PC-3 (cell line): Measurements from ENCODE around the gene DCLRE1B. TPM values are rescaled to one million over a fixed set of nuclear protein-coding genes. Genes with fewer than 3 reads are reported as not detected.

ENCODE experiments used
- ATAC-seq: fragments of 200-7000 bp; cut with Tn5 transposase; 2 replicates; pipeline ENCODE4 v1.9.1; 2020; ENCODE audit warnings: mild to moderate bottlenecking, moderate library complexity
- BruUV-seq: library from RNA; stranded (reverse); fragments of 400-500 nt; replicated peaks from 2 replicates; lab custom pipeline; 2021; lab: Mats Ljungman, UMichigan
- CTCF ChIA-PET: fragments of 300-600 bp; sonication (Branson Sonifier 250); formaldehyde crosslinking; loops from one replicate; lab custom pipeline; 2022; ENCODE audit warnings: antibody characterized with exemption; lab: Charles Lee
- POLR2A ChIA-PET: fragments of 300-600 bp; sonication (Branson Sonifier 250); formaldehyde crosslinking; loops from one replicate; lab custom pipeline; 2022; ENCODE audit warnings: antibody characterized with exemption; ENCODE audit not compliant: unreplicated experiment; lab: Charles Lee
- DNase-seq: peaks from one replicate; pipeline ENCODE4 v3.0.0-alpha.2; 2015
- H2AFZ ChIP-seq: fragments of 300-600 bp; sonication (generic); 2 replicates; pipeline ENCODE4 v1.6.0; 2016; ENCODE audit warnings: antibody characterized with exemption, low read length
- H3F3A ChIP-seq: fragments of 300-600 bp; sonication (generic); one replicate; pipeline ENCODE4 v1.6.0; 2017; ENCODE audit warnings: antibody characterized with exemption, low read length, control low read depth, mild to moderate bottlenecking; ENCODE audit not compliant: unreplicated experiment
- H3K27ac ChIP-seq: fragments of 300-600 bp; sonication (generic); 2 replicates; pipeline ENCODE4 v1.5.1; 2016; ENCODE audit warnings: mild to moderate bottlenecking, low read length
- H3K27me3 ChIP-seq: fragments of 300-600 bp; sonication (generic); 2 replicates; pipeline ENCODE4 v1.6.1; 2016; ENCODE audit warnings: low read length, mixed read lengths
- H3K36me3 ChIP-seq: fragments of 300-600 bp; sonication (generic); 2 replicates; pipeline ENCODE4 v1.6.1; 2016; ENCODE audit warnings: low read depth, mixed run types, low read length, mixed read lengths
- H3K4me1 ChIP-seq: fragments of 300-600 bp; sonication (generic); 2 replicates; pipeline ENCODE4 v1.5.1; 2016; ENCODE audit warnings: low read length; ENCODE audit not compliant: insufficient read depth
- H3K4me2 ChIP-seq: fragments of 300-600 bp; sonication (generic); 2 replicates; pipeline ENCODE4 v1.6.0; 2016; ENCODE audit warnings: low read length
- H3K4me3 ChIP-seq: fragments of 300-600 bp; sonication (generic); 2 replicates; pipeline ENCODE4 v1.5.1; 2016; ENCODE audit warnings: mild to moderate bottlenecking, low read length, mixed read lengths
- H3K79me2 ChIP-seq: fragments of 300-600 bp; sonication (generic); 2 replicates; pipeline ENCODE4 v1.6.1; 2017; ENCODE audit warnings: low read length, mixed read lengths
- H3K9ac ChIP-seq: fragments of 300-600 bp; sonication (generic); 2 replicates; pipeline ENCODE4 v1.6.0; 2016; ENCODE audit warnings: mild to moderate bottlenecking, low read length
- H3K9me2 ChIP-seq: fragments of 300-600 bp; sonication (generic); replicated peaks from 2 replicates; pipeline ENCODE4 v1.6.1; 2016; ENCODE audit warnings: mixed run types, low read length, mixed read lengths
- H3K9me3 ChIP-seq: fragments of 300-600 bp; sonication (generic); 2 replicates; pipeline ENCODE4 v1.6.1; 2016; ENCODE audit warnings: low read length, mixed read lengths
- H4K20me1 ChIP-seq: fragments of 300-600 bp; sonication (generic); 2 replicates; pipeline ENCODE4 v1.6.1; 2016; ENCODE audit warnings: low read length, mixed read lengths
- EZH2 ChIP-seq: fragments of 300-600 bp; sonication (generic); IDR thresholded peaks from one replicate; pipeline ENCODE4 v1.6.1; 2017; ENCODE audit warnings: antibody characterized with exemption, mild to moderate bottlenecking, low read length; ENCODE audit not compliant: unreplicated experiment
- EZH2phosphoT487 ChIP-seq: fragments of 300-600 bp; sonication (generic); IDR thresholded peaks from 2 replicates; pipeline ENCODE4 v1.6.1; 2018; ENCODE audit warnings: mild to moderate bottlenecking, antibody characterized with exemption, low read length, borderline replicate concordance
- intact Hi-C: fragments of 100-400 bp; cut with micrococcal nuclease; formaldehyde crosslinking; loops from 2 replicates; pipeline ENCODE4 v1.9.0; 2023
- total RNA-seq: library from RNA; depleted of rRNA; stranded (reverse); fragments of >200 nt; gene quantifications from 2 replicates; pipeline ENCODE4 v1.2.3, GENCODE V29; 2014
- TF ChIP-seq, protein P1 (sequence below): fragments of 300-600 bp; sonication (generic); conservative IDR thresholded peaks from 2 replicates; pipeline ENCODE4 v1.5.1; 2017; ENCODE audit warnings: antibody characterized with exemption, low read depth, mild to moderate bottlenecking, low read length

DCLRE1B gene
- total RNA-seq, 1 experiment from 2014 or later = 12.6 TPM

DNA sequence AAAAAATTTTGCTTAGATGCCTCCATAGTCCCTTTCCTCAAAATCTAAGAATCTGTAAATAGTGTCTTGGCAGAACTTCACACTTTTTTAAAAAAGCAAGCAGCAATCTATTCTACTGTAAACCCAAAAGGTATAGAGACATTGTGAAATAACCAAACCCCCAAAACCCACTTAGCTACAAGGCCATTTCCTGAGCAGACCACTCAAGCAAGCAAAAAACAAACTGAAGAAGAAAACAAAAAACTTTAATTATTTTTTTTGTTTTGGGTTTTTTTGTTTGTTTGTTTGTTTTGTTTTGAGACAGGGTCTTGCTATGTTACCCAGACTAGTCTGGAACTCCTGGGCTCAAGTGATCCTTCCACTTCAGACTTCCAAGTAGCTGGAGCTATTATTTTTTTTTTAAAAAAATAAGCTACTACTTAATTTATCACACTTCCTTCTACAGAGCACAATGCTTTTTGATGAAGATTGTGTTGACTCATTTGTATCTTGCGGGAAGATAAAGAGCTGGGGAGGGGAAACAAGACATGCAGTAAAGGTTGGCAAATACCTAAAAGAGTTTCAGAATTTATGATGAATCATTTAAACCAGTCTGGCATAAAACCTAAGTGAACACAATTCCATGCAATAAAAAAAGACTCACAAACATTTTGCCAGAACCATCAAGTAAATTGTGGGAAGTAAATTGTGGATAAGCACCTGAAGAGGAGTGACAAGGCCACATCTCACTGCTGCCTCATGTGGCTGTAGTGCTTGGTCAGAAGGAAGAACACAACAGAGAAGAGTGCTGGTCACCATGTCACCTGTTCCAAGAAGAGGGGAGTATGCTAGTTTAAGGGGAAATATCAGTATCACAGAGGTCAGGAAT, 30.9 kb upstream of the DCLRE1B start:
- peaks cover 20% of the 10 kb centered on the region for H3K4me1 ChIP-seq
- H3K79me2 ChIP-seq = no peaks in the 10 kb centered on the region
- peak; percentile 61 for DNase-seq
- no TSS peak for BruUV-seq
- H3K4me2 ChIP-seq = no peak overlapping the region
- no peak overlapping the region for H2AFZ ChIP-seq
- peak overlapping the region; percentile 4; the same call in 1 of the 2 replicates for H3K27ac ChIP-seq
- ATAC-seq = peak; percentile 81
- no peaks in the 10 kb centered on the region for H3K9me2 ChIP-seq
- ChIA-PET CTCF (no interaction called here), POLR2A (no interaction called here)
- H3K9ac ChIP-seq = no peak overlapping the region
- intact Hi-C loops = no loop called here
- no peaks in the 10 kb centered on the region for H3K27me3 ChIP-seq
- no peaks in the 10 kb centered on the region for H3K9me3 ChIP-seq
- TF ChIP-seq EZH2 (no peak), EZH2phosphoT487 (no peak)
- TF ChIP-seq, protein P1, sequence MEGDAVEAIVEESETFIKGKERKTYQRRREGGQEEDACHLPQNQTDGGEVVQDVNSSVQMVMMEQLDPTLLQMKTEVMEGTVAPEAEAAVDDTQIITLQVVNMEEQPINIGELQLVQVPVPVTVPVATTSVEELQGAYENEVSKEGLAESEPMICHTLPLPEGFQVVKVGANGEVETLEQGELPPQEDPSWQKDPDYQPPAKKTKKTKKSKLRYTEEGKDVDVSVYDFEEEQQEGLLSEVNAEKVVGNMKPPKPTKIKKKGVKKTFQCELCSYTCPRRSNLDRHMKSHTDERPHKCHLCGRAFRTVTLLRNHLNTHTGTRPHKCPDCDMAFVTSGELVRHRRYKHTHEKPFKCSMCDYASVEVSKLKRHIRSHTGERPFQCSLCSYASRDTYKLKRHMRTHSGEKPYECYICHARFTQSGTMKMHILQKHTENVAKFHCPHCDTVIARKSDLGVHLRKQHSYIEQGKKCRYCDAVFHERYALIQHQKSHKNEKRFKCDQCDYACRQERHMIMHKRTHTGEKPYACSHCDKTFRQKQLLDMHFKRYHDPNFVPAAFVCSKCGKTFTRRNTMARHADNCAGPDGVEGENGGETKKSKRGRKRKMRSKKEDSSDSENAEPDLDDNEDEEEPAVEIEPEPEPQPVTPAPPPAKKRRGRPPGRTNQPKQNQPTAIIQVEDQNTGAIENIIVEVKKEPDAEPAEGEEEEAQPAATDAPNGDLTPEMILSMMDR = peak; percentile 66
- H3F3A ChIP-seq = no peaks in the 10 kb centered on the region
- H3K36me3 ChIP-seq = no peaks in the 10 kb centered on the region
- no peaks in the 10 kb centered on the region for H4K20me1 ChIP-seq
- no peak overlapping the region for H3K4me3 ChIP-seq

DNA sequence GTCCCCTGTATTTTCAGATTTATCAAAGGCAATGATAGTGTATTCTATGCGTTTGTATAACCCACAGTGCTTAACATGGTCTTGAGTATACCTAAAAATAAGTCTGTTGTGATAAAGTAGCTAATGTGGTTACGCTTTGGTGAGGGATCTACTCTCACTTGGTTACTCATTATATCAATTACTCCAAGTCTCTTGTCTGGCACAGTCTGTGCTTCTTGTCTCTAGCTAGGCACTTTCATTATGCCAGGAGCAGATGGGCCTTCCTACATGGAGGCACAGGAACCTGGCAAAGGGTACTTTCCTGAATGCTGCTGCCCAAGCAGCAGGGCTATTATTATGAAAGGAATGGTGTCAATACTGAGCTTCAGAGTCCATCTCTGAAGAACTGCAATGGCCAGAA, 29.4 kb upstream of the DCLRE1B start:
- no peak for TF ChIP-seq EZH2
- no peak for TF ChIP-seq EZH2phosphoT487
- TF ChIP-seq, protein P1 = no peak
- peaks cover 20% of the 10 kb centered on the region for H3K4me1 ChIP-seq
- ChIA-PET POLR2A (no interaction called here), CTCF (no interaction called here)
- H3K27me3 ChIP-seq = no peaks in the 10 kb centered on the region
- BruUV-seq = no TSS peak
- no peak overlapping the region for H2AFZ ChIP-seq
- H3K4me3 ChIP-seq = no peak overlapping the region
- H3K9ac ChIP-seq = no peak overlapping the region
- no peaks in the 10 kb centered on the region for H3K9me3 ChIP-seq
- H3K36me3 ChIP-seq = no peaks in the 10 kb centered on the region
- no peaks in the 10 kb centered on the region for H4K20me1 ChIP-seq
- no peak overlapping the region for H3K4me2 ChIP-seq
- H3K79me2 ChIP-seq = no peaks in the 10 kb centered on the region
- no peaks in the 10 kb centered on the region for H3F3A ChIP-seq
- H3K9me2 ChIP-seq = no peaks in the 10 kb centered on the region
- ATAC-seq (no peak), DNase-seq (no peak)
- H3K27ac ChIP-seq = no peak overlapping the region
- intact Hi-C loops = no loop called here

DNA sequence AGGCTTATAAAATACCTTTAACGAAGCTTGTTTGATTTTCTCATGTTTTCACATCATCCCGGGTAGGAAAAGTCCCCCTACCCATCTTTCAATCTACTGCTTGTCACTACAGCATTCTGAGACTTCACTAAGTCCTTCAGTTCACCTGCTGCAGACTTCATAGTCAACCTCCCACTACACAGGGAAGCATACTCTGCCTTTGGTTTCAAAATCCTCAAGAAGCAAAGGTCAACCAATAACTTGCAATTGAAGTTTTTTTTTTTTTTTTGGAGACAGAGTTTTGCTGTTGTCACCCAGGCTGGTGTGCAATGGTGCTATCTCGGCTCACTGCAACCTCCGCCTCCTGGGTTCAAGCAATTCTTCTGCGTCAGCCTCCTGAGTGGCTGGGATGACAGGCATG, 28.9 kb upstream of the DCLRE1B start:
- DNase-seq = no peak
- ChIA-PET POLR2A (no interaction called here), CTCF (no interaction called here)
- intact Hi-C loops = no loop called here
- Histone ChIP-seq H4K20me1 (no peaks in the 10 kb centered on the region), H3K9ac (no peak overlapping the region), H3K4me3 (no peak overlapping the region), H3K27me3 (no peaks in the 10 kb centered on the region), H3K9me3 (no peaks in the 10 kb centered on the region), H3F3A (no peaks in the 10 kb centered on the region), H2AFZ (no peak overlapping the region), H3K9me2 (no peaks in the 10 kb centered on the region), H3K4me1 (peaks cover 20% of the 10 kb centered on the region), H3K79me2 (no peaks in the 10 kb centered on the region), H3K36me3 (no peaks in the 10 kb centered on the region), H3K27ac (no peak overlapping the region), H3K4me2 (no peak overlapping the region)
- TF ChIP-seq EZH2 = no peak
- TF ChIP-seq EZH2phosphoT487 = no peak
- TF ChIP-seq, protein P1 = no peak
- no TSS peak for BruUV-seq
- no peak for ATAC-seq
